Stimulated activated CD4-positive, alpha-beta T cell treated with anti-CD3 and anti-CD28 coated beads, Interleukin-15, amount 100 ng/mL, for 1 hour (primary cell): Measurements from ENCODE around the gene RPTOR.

Source experiments
- DNase-seq, 2 donors: peaks; one replicate each; pipeline ENCODE4 v3.0.0-alpha.2; 2020; ENCODE audit warnings: low read depth in 1 of 2, low spot score in 1 of 2

The RPTOR gene

DNA sequence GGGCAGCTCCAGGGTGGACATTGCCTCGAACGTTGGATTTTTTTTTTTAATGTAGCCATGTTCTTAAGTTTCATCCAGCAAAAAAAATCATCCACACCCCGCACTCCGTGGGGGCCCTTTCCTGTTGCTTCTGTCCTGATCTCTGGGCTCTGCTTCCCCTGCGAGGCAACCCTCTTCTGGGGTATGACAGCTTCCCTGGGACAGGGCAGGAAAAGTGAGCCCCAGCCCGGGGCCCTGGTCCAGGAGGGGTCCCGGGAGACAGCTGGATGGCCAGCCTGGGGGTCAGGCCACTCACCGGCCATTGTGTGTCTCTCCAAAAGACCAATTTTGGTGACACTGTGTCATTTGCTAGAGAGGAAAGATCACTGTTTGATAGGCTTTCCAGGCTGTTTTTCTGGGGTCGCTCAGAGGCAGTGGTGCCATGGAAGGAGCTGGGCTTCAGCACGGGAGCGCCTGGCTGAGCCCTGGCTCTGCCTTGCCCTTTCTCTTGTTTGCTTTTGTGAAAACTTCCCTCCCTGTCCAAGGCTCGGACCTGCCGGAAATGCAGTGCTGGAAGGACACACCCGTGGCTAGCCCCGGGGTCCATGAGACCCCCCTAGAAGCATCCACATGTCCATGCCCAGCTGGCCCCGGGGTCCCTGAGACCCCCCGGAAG lies 406.0 kb downstream of the RPTOR start:
- DNase-seq: no peak

DNA sequence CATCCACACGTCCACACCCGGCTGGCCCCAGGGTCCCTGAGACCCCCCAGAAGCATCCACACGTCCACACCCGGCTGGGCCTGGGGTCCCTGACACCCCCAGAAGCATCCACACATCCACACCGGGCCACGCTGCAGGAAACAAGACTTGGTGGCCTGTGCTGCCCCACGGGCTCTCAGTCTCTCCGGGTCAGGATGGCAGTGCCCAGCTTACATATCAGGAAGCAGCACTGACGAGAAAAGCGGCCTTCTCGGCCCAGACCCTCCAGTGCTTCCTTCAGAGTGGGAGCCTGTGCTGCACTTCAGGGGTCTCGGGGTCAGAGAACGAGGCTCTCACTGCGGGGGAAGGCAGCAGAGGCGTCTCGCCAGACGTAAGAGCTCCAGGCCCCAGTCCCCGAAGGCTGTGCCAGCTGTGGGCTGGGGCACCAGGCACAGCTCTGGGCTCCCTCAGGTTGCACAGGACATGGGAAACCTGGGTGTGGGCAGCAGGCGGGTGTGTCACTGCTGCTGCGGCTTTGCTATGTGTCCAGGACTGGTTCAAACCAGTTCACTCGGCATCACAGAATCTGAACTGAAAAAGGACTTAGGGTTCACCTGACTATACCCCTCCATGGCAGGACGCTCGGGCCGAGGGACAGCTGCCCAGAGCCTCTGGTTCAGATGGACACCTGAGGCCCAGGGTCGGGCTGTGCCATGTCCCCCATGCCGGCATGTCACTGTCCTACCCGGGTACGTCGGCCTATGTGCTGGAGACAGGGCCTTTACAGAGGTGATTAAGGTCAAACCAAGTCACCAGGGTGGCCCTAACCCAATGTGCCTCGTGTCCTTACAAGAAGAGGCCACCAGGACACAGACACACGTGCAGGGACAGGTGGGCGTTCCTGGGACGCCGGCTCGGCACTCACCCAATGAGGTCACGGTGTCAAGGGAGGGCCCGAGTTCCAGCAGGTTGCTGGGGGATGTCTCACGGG lies 406.8 kb downstream of the RPTOR start:
- no peak for DNase-seq

DNA sequence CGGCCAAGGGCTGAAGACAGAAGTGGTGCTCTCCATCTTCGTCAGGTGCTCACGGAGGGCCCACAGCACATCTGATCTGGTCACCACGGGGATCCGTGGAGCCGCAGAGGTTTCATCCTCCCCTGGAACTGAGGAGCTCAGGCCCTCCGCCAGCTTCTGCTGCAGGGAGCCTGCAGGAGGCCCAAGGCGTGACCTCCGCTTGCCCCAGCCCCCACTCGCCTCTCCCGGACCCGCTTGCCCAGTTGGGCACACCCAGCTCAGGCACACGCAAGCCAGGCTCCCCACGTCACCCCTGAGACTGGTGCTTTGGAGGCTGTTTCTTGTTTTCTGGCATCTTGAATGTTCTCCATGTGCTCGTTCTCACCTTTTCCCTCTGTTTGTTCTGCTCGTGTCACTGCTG lies 407.7 kb downstream of the RPTOR start:
- DNase-seq: no peak

DNA sequence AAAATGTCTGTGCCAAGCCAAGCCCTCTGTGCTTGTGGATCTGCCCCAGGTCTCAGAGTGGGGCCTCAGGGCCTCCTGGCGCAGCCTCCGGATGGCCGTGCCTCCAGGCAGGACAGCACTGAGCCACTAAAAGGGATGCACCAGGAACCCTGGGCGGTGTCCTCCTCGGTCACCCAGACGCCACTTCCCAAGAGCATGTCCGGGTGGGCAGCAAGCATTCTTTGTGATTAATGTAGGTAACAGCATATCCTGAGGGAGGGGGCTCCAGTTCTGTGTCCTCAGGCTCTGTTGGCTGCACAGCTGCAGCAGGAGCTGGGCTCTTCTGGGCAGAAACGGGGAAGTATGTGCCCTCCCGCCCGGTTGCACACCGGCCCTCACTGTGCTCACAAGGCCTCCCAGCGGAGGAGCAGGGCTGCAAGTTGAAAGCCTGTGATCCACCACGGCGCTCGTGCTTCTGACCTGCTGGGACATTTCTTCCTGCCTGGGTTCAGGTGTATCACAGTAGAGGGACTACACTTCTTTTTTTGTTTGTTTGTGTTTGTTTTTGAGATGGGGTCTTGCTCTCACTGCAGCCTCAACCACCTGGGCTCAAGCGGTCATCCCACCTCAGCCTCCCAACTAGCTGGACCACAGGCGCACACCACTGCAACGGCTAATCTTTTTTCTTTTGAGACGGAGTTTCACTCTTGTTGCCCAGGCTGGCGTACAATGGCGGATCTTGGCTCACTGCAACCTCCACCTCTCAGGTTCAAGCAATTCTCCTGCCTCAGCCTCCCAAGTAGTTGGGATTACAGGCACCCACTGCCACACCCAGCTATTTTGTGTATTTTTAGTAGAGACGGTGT lies 409.1 kb downstream of the RPTOR start:
- no peak for DNase-seq

DNA sequence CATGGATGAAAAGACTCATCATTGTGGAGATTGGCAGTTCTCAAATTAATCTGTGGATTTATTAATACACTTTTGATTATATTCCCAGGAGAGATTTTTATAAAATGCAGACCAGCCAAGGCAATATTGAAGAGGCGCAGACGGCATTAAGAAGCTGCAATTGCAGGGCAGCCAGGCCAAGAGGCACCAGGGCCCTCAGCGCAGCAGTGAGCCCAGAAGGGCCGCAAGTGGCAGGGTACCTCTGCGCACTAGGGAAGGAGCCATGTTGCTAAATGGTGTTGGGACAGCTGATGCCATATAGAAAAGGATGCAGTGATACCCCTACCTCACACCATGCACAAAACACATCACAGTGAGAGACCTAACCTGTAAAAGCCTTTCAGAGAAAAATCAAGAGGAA lies 410.4 kb downstream of the RPTOR start:
- DNase-seq: no peak

DNA sequence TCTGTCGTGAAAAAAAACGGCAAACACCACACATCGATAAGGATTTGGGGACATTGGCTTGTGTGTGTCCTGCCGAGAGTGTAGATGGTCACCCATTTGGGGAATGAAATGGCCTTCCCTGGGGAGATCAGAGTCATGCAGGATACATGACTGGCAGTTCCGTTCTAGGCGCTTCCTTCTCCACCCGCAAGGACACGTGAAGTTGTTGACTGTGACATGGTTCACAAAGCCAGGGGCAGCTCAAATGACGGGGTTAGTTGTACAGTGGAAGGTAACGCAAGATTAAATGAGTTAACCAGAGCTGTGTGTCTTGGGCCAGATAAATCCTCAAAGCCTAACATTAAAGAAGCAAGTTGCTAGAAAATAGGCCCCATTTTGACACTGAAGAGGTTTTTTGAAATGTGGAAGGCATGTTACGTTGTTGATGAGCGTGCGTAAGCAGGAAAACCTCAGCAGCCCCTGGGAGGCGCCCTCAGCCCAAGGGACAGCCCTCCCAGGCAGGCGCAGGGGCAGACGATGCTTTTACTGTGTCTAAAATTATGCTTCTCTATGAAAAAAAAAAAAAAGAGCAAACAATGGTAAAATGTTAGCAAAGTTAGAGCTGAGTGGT lies 411.1 kb downstream of the RPTOR start:
- DNase-seq: no peak

DNA sequence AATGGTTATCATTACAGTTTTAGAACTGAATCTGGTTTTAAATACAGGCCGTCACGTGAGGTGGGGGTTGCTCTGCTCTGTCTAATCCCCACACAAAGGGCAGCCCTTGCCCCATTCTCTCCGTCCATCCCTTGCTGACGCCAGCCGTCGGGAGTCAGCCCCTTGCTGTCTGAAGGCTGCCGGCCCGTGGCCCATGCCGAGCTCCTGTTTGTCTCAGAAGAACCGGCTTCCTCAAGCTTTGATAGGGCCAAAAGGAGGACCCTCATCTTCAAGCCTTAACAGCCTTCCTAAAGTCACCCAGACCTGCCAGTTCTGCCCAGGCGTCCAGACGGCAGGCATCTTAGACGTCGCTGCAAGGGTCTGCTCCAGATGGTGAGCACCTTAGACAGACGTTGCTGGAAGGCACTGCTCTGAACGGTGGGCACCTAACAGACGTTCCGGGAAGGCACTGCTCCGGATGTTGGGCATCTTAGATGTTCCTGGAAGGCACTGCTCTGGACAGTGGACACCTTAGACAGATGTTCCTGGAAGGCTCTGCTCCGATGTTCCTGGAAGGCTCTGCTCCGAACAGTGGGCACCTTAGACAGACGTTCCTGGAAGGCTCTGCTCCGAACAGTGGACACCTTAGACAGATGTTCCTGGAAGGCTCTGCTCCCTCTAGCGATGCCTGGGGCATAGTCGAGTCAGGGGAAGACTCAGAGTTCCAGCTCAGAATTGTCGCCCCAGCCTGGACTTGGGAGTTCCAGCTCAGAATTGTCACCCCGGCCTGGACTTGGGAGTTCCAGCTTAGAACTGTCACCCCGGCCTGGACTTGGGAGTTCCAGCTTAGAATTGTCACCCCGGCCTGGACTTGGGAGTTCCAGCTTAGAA lies 411.9 kb downstream of the RPTOR start:
- DNase-seq: no peak

DNA sequence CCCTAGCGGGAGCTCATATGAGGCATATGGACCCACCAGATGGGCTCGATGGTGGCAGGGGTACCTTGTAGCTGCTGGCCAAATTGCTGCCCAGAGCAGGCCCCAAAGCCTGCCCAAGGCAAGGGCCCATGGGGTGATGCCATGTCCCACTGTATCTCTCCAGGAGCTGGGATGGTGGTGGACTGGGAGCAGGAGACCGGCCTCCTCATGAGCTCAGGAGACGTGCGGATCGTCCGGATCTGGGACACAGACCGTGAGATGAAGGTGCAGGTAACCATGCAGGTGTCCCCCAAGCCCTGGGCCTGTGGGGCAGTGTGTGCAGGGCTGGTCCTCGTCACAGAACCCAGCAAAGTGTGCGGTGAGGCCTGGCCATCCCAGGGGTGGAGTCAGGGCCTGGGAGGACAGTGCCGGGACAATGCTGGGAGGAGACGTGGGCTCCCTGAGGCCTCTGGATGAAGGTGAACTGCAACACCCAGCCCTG lies 412.9 kb downstream of the RPTOR start:
- DNase-seq: no peak

DNA sequence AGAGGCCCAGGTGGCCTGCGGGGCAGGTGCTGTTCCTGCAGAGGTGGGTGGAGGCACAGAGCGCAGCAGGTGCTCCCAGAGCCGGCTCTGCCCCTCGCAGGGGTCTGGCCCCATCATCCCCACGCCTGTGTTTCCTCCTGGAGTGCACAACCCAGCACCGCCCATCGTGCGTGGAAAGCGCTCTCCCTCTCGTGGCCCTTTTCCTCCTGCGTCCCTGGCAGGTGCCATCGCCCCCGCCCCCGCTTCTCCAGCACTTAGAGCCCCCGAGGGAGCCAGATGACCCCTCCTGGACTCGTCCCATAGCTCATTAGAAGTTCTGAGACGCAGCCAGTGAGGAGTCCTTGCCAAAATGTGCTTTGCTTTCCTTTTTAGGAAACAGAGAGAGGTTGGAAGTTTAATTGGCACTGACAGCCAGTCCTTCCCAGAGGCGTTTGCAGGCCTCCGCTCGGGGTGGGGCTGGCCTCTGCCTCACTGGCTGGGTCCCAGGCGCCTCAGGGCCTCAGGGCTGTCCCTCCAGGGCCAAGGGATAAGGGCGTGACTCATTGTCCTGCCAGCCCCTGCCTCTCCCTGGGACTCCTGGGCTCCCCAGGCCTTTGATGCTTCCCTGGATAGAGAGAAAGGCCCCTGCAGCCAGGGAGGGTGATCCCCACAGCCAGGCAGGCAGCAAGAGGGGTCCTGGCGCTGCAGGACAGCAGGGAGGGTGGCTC lies 414.8 kb downstream of the RPTOR start:
- DNase-seq: no peak

DNA sequence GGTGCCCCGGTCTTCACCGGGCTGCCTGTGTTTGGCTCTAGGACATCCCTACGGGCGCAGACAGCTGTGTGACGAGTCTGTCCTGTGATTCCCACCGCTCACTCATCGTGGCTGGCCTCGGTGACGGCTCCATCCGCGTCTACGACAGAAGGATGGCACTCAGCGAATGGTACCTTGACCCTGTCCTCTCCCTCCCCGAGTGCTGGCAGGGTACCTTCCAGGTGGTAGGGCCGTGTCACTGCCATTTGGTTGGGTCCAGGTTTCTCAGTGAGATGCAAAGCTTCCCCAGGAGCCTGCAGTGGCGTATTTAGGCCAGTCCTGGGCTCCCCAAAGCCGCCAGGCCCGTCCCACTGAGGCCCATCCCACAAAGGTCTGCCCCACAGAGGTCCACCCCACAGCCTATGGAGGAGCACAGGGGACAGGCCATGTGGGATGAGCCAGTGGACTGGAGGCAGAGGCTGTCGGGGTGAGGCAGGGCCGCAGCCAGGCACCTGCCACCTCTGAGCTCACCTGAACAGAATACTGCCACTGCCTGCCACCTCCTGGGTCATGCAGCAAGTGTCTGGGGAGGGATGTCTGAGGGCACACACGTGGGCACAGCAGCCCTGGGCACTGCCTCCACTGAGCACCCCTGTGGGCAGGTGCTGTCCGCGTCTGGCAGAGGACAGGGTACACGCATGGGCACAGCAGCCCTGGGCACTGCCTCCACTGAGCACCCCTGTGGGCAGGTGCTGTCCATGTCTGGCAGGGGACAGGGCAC lies 415.6 kb downstream of the RPTOR start:
- no peak for DNase-seq

DNA sequence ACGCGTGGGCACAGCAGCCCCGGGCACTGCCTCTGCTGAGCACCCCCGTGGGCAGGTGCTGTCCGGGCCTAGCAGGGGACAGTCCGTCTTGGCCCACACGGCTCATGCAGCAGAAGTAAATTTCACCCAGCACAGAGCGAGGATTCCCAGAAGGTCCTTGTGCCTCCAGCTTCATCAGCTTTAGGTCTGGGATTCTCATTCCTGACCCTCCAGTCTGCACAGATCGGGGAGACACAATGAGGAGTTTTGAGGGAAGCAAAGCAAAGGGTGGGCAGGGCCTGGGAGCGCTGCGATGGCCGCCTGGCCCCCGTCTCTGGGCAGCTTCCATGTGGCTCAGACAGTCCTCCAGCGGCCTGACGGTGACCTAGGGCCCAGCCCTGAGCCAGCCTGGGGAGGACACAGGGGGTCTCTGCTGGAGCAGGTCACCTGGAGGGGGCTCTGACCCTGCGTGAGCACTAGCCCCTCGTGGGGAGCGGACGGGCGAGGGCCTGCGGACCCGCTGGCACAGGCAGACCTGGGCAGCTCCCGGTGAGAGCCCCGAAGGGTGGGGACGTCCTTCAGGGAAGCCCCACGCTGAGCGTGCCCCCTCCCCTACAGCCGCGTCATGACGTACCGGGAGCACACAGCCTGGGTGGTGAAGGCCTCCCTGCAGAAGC lies 416.3 kb downstream of the RPTOR start:
- no peak for DNase-seq

DNA sequence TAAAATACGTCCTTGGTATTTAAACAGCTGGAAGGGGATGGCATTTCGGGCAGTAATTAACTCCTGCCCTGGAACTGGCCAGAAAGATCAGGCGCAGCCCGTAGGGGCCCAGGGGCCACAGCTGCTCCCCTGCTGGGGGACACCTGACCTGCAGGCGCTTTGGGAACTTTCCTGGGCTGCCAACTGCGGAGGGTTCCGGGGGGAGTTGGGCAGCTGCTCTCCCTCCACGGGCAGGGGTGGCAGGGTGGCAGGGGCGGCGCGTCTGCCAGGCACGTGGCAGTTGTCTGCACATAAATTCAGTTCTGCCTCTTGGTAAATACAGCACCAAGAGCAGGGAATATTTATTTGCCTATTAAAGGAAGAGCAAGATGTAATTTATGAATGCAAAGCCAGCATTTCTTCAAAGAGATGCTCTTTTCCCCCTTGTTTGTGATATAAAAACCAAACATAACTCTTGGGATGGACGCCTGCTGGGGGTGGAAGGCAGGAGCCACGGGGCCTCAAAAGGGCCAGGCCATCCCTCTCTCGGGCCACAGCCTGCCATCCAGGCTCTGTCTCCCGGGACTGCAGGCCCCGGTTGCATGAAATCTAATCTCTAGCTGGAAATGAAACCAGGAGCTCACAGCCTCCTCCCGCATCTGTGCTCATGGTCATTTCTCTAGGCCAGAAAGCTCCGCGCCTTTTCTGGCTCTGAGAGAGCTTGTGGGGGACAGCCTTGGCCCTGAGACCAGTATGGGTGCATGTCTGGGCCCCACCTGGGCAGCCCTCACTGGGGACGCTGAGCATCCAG lies 417.1 kb downstream of the RPTOR start:
- DNase-seq: no peak

DNA sequence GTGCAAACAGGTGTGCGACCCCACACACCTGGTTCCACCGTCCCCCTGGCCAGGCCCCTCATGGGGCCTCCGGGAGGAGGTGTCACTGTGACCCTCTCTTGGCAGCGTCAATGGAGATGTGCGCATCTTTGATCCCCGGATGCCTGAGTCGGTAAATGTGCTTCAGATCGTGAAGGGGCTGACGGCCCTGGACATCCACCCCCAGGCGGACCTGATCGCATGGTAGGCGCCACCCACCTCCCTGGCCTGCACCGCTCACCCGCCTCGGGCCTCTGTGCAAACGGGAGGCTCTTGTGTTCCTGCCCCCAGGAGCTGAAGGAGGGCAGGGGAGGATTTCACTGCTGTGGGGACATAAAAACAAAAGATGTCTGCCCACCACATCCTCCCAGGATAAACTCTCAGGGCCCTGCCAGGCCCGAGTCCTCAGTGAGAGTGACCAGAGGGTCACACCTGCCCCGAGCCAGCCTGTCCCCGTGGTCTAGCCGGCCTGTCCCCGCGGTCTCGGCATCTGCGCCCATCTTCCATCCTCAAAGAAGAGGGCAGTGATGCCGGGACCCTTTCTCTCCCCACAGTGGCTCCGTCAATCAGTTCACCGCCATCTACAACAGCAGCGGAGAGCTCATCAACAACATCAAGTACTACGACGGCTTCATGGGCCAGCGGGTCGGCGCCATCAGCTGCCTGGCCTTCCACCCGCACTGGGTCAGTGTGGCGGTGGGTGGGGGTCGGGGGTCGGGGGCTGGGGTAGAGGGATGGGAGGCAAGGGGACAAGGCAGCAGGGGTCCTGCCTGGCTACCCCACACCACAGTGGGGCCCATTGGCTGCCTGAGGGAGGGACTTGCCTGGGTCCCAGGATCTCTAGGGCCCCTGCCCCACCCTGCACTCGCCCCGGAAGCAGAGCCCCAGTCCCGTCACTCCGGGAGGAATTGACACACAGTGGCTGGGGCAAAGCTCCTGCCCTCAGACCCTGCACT lies 418.0 kb downstream of the RPTOR start:
- DNase-seq: no peak

DNA sequence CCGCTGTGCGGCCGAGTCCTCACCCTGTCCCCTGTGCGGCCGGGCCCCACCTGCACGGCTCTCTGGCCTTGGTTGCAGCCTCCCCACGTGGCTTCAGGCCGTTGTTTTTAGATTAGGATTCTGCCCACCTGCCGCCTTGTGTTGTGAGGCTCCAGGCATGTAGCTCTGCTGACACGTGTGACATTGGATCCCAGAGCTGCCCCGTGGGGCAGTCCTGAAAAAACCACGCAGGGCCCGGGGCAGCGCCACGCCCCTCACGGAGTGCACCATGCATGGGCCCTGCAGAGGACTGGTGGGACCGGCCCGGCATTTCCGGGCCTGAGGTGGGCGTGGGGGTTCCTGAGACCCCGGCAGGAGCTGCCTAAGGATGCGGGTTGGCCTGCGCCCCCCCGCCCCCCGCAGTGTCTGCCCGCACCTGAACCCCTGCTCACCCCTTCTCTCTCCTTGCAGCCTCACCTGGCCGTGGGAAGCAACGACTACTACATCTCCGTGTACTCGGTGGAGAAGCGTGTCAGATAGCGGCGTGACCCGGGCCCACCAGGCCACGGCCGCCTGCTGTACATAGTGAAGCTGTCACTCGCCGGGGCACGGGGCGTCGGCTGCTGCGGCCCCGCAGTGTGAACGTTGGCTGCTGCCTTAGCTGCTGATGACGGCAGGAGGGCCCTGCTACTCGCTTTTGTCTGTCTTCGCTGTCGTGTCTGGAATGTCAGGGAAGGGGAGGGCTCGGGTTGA lies 419.3 kb downstream of the RPTOR start:
- no peak for DNase-seq

DNA sequence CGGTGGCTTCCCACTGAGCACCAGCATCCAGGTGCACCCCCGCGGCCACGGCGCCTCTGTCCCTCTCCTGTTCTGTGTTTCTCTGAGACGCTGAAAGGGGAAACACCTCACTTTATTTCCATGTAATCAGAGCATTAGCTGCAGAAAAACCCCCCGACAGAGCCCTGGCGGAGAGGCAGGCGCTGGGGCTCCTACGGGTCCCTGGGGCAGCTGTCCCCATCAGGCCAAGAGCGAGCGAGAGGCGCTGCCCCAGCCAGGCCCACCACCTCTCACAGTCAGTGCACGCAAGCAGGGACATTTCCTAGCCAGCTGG lies 419.9 kb downstream of the RPTOR start:
- no peak for DNase-seq
